ENCODE data around the gene PASK.

DNA sequence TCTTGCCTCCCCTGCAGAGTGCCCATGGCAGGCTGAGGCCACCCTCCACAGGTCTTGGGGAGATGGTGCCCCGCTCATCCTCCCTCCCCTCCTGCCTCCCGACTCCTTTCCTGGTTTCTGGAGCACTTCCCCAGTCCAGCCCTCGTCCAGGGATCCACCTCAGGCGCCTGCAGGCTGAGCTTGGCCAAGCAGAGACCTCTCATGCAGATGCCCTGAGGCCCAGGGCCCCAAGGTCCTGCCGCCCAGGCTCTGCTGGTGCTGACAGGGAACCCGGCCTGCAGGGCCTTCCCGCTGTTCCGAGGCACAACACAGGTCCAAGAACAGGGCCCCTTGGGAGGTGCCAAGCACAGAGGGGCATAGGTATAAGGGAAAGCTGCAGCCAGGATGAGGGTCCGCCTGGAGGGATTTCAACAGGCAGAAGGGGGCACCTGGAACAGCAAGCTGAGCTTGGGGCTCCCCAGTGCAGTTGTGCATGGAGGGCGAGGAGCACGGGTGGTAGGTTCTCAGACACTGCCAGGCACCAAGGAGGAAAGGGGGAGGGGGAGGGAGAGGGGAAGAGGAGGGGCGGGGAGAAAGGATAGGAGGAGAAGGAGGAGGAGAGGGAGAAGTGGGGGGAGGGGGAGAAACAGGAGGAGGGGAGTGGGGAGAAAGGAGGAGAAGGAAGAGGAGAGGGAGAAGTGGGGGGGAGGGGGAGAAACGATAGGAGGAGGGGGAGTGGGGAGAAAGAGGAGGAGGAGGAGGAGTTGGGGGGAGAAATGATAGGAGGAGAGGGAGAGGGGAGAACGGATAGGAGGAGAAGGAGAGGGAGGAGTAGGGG, 38.0 kb upstream of the PASK start:
- TF ChIP-seq POLR2A (IDR thresholded peaks at IDR 0.05), result no peak
- TF ChIP-seq, protein P1, sequence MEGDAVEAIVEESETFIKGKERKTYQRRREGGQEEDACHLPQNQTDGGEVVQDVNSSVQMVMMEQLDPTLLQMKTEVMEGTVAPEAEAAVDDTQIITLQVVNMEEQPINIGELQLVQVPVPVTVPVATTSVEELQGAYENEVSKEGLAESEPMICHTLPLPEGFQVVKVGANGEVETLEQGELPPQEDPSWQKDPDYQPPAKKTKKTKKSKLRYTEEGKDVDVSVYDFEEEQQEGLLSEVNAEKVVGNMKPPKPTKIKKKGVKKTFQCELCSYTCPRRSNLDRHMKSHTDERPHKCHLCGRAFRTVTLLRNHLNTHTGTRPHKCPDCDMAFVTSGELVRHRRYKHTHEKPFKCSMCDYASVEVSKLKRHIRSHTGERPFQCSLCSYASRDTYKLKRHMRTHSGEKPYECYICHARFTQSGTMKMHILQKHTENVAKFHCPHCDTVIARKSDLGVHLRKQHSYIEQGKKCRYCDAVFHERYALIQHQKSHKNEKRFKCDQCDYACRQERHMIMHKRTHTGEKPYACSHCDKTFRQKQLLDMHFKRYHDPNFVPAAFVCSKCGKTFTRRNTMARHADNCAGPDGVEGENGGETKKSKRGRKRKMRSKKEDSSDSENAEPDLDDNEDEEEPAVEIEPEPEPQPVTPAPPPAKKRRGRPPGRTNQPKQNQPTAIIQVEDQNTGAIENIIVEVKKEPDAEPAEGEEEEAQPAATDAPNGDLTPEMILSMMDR (IDR thresholded peaks at IDR 0.05), result no peak

All from sigmoid colon (tissue), 3 donors.